Measurements from ENCODE around the gene LIN28A. TPM values are rescaled to one million over a fixed set of nuclear protein-coding genes. Genes with fewer than 3 reads are reported as not detected.

The LIN28A gene
- total RNA-seq, 1 donor from 2014 or later: 43.7 TPM

- H3K4me3 ChIP-seq (ENCODE audit: insufficient read depth, low read depth, low read length): no peak overlapping the region
- peaks cover 25% of the 10 kb centered on the region for H4K20me1 ChIP-seq (ENCODE audit: insufficient read depth, low read length)
- Mint-ChIP-seq H3K4me3 (ENCODE audit: unreplicated experiment) (no peak overlapping the region), H3K9me3 (ENCODE audit: unreplicated experiment) (no peaks in the 10 kb centered on the region), H3K27ac (ENCODE audit: unreplicated experiment) (no peak overlapping the region), H3K27me3 (ENCODE audit: low read depth, unreplicated experiment) (no peaks in the 10 kb centered on the region), H3K36me3 (ENCODE audit: low read depth, unreplicated experiment) (peaks cover 6% of the 10 kb centered on the region), H3K4me1 (ENCODE audit: low read depth, unreplicated experiment) (peaks cover 24% of the 10 kb centered on the region)
- no peak overlapping the region for H3K27ac ChIP-seq (ENCODE audit: low read depth, low read length)
- DNase-seq (ENCODE audit: low read depth): no peak
- H3K4me2 ChIP-seq (ENCODE audit: low read length): no peak overlapping the region
- H3K36me3 ChIP-seq (ENCODE audit: insufficient read depth, low read length): peaks cover 31% of the 10 kb centered on the region
- no peak overlapping the region for H3K9ac ChIP-seq (ENCODE audit: low read length)
- FAIRE-seq: no peak
- H3K79me2 ChIP-seq (ENCODE audit: insufficient read depth, low read length): peaks cover 9% of the 10 kb centered on the region
- no peaks in the 10 kb centered on the region for H3K27me3 ChIP-seq (ENCODE audit: insufficient read depth, low read length)
- peaks cover 7% of the 10 kb centered on the region for H3K4me1 ChIP-seq (ENCODE audit: insufficient read depth, low read length)
- TF ChIP-seq EZH2 (IDR thresholded peaks at IDR 0.05; ENCODE audit: insufficient read depth, low read length) (no peak), CTCF (IDR thresholded peaks at IDR 0.05; ENCODE audit: insufficient read depth, low read depth, low read length) (no peak)
- no peaks in the 10 kb centered on the region for H3K9me3 ChIP-seq (ENCODE audit: insufficient read depth, low read depth, low read length)
- no peak overlapping the region for H2AFZ ChIP-seq (ENCODE audit: low read depth, low read length)
Observed at GRCh38 chr1:26478988-26479387, 68.4 kb downstream of the LIN28A start.

Other genes with a start within 250 kb of the LIN28A start
- gene C1orf232, start 241.9 kb upstream of the LIN28A start, total RNA-seq: not detected in 2 replicates
- 34.4 and 37.6 TPM in 2 replicates for gene ZNF593, start 240.9 kb upstream of the LIN28A start, total RNA-seq
- gene ZNF593OS, start 239.0 kb upstream of the LIN28A start, total RNA-seq: not detected in 2 replicates
- gene CNKSR1, start 233.3 kb upstream of the LIN28A start, total RNA-seq: 4.2 and 5.0 TPM in 2 replicates
- not detected in 2 replicates for gene CATSPER4, start 220.2 kb upstream of the LIN28A start, total RNA-seq
- gene CEP85, start 176.6 kb upstream of the LIN28A start, total RNA-seq: 10.2 and 10.5 TPM in 2 replicates
- gene SH3BGRL3, start 130.7 kb upstream of the LIN28A start, total RNA-seq: 301 and 324 TPM in 2 replicates
- gene UBXN11, start 104.2 kb upstream of the LIN28A start, total RNA-seq: 12.8 and 13.7 TPM in 2 replicates
- gene CD52, start 92.9 kb upstream of the LIN28A start, total RNA-seq: 1.9 TPM in 1 of 2 replicates, not detected in the other
- gene CRYBG2, start 56.7 kb upstream of the LIN28A start, total RNA-seq: 1.8 and 5.3 TPM in 2 replicates
- gene ZNF683, start 38.1 kb upstream of the LIN28A start, total RNA-seq: not detected in 2 replicates
- gene DHDDS, start 21.5 kb downstream of the LIN28A start, total RNA-seq: 87.2 and 94.4 TPM in 2 replicates
- 111 and 124 TPM in 2 replicates for gene HMGN2, start 61.6 kb downstream of the LIN28A start, total RNA-seq
- 8.8 and 11.8 TPM in 2 replicates for gene RPS6KA1, start 118.9 kb downstream of the LIN28A start, total RNA-seq

Data from astrocyte (in vitro differentiated cells and primary cell).